ENCODE results near the gene KIAA0040.

DNA sequence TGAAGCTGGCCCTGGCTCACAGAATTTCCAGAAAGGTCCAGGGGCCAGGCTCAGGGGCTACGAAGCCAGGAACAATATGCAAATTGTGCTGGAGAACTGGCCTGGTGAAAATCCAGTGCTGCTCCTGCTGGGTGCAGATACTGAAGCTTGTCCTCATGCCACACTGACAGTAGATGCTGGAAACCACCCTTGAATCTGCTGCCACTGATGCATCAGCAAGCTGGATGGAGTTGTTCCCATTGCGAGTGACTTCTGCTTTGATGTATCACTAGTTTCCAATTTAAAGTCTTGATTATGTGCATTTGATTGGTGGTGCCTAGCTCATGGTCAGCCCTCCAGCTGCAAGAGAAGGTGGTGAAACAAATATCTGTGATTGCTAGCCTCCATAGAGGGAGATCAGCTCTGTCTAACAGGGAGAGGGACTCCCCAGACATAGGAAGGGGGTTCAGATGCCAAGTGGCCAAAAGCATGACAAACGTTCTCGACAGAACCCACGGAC lies 11.0 kb upstream of the KIAA0040 start:
- TF ChIP-seq POLR2AphosphoS5 (IDR thresholded peaks at IDR 0.05) (no peak), EP300 (IDR thresholded peaks at IDR 0.05) (no peak)
- TF ChIP-seq, protein P1, sequence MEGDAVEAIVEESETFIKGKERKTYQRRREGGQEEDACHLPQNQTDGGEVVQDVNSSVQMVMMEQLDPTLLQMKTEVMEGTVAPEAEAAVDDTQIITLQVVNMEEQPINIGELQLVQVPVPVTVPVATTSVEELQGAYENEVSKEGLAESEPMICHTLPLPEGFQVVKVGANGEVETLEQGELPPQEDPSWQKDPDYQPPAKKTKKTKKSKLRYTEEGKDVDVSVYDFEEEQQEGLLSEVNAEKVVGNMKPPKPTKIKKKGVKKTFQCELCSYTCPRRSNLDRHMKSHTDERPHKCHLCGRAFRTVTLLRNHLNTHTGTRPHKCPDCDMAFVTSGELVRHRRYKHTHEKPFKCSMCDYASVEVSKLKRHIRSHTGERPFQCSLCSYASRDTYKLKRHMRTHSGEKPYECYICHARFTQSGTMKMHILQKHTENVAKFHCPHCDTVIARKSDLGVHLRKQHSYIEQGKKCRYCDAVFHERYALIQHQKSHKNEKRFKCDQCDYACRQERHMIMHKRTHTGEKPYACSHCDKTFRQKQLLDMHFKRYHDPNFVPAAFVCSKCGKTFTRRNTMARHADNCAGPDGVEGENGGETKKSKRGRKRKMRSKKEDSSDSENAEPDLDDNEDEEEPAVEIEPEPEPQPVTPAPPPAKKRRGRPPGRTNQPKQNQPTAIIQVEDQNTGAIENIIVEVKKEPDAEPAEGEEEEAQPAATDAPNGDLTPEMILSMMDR (IDR thresholded peaks at IDR 0.05), result no peak
